ENCODE measurements around the gene PLEKHA8.

GRCh38 chr7:30062587-30062986 lies 34.4 kb downstream of the PLEKHA8 start:
- TF ChIP-seq CTCF (conservative IDR thresholded peaks at IDR 0.05; ENCODE audit: low read length) (peak; percentile 96), EZH2phosphoT487 (IDR thresholded peaks at IDR 0.05; ENCODE audit: borderline replicate concordance, low read depth, low read length) (no peak)
